GM23248 (cell line): ENCODE data around the gene ZEB1. TPM values are rescaled to one million over a fixed set of nuclear protein-coding genes. Genes with fewer than 3 reads are reported as not detected.

Source experiments
- DNase-seq: peaks from one replicate; pipeline ENCODE4 v3.0.0-alpha.2; 2015
- H2AFZ ChIP-seq: fragments of 200-600 bp; sonication (generic); 2 replicates; pipeline ENCODE4 v1.6.1; 2016; ENCODE audit warnings: antibody characterized with exemption
- H3F3A ChIP-seq: fragments of 200-600 bp; sonication (generic); 2 replicates; pipeline ENCODE4 v1.6.1; 2016; ENCODE audit warnings: mild to moderate bottlenecking, antibody characterized with exemption, mixed run types; ENCODE audit not compliant: insufficient read depth
- H3K27ac ChIP-seq: fragments of 200-600 bp; sonication (generic); 2 replicates; pipeline ENCODE4 v1.5.1; 2016; ENCODE audit warnings: mild to moderate bottlenecking
- H3K27me3 ChIP-seq: fragments of 200-600 bp; sonication (generic); replicated peaks from 2 replicates; pipeline ENCODE4 v1.6.1; 2016; ENCODE audit warnings: mild to moderate bottlenecking; ENCODE audit not compliant: insufficient read depth
- H3K36me3 ChIP-seq: fragments of 200-600 bp; sonication (generic); 2 replicates; pipeline ENCODE4 v1.6.1; 2016; ENCODE audit warnings: low read depth, mild to moderate bottlenecking
- H3K4me1 ChIP-seq: fragments of 200-600 bp; sonication (generic); 2 replicates; pipeline ENCODE4 v1.6.1; 2016; ENCODE audit warnings: mild to moderate bottlenecking; ENCODE audit not compliant: insufficient read depth
- H3K4me2 ChIP-seq: fragments of 200-600 bp; sonication (generic); one replicate; pipeline ENCODE4 v1.6.1; 2016; ENCODE audit warnings: mild to moderate bottlenecking; ENCODE audit not compliant: unreplicated experiment
- H3K4me3 ChIP-seq: fragments of 200-600 bp; sonication (generic); 2 replicates; pipeline ENCODE4 v1.5.1; 2016; ENCODE audit warnings: mild to moderate bottlenecking
- H3K79me2 ChIP-seq: fragments of 200-600 bp; sonication (generic); 2 replicates; pipeline ENCODE4 v1.6.1; 2016; ENCODE audit warnings: mild to moderate bottlenecking; ENCODE audit not compliant: insufficient read depth
- H3K9ac ChIP-seq: fragments of 200-600 bp; sonication (generic); 2 replicates; pipeline ENCODE4 v1.6.1; 2016; ENCODE audit warnings: mild to moderate bottlenecking
- H3K9me2 ChIP-seq: fragments of 200-600 bp; sonication (generic); 2 replicates; pipeline ENCODE4 v1.6.1; 2016; ENCODE audit warnings: mixed run types, mild to moderate bottlenecking, moderate library complexity; ENCODE audit not compliant: insufficient read depth
- H3K9me3 ChIP-seq: fragments of 200-600 bp; sonication (generic); one replicate; pipeline ENCODE4 v1.6.1; 2017; ENCODE audit warnings: low read depth
- H4K20me1 ChIP-seq: fragments of 200-600 bp; sonication (generic); 2 replicates; pipeline ENCODE4 v1.6.0; 2016; ENCODE audit not compliant: insufficient read depth
- EZH2 ChIP-seq: fragments of 200-600 bp; sonication (generic); IDR thresholded peaks from 2 replicates; pipeline ENCODE4 v1.6.1; 2018; ENCODE audit warnings: antibody characterized with exemption, mild to moderate bottlenecking; ENCODE audit not compliant: insufficient read depth, poor library complexity, severe bottlenecking
- EZH2phosphoT487 ChIP-seq: fragments of 200-600 bp; sonication (generic); IDR thresholded peaks from 2 replicates; pipeline ENCODE4 v1.6.1; 2018; ENCODE audit warnings: antibody characterized with exemption, moderate library complexity, mild to moderate bottlenecking, low read depth; ENCODE audit not compliant: insufficient read depth
- WGBS, 2 experiments: methylation state at CpG; one replicate each; pipeline ENCODE4 v1.1.6; 2015 to 2017; ENCODE audit warnings: low lambda C conversion rate in 2 of 2, low coverage in 1 of 2; ENCODE audit errors: missing lambda C conversion rate in 2 of 2; 5-methylcytosine and 5-hydroxymethylcytosine counted together
- in situ Hi-C: fragments of 300-500 bp; cut with MboI; formaldehyde crosslinking; loops from 2 replicates; pipeline ENCODE4 v1.15.0; 2020
- polyA plus RNA-seq: library from polyadenylated mRNA; unstranded; fragments of >200 nt; fragmentation: Nextera tagmentation; extraction: Ambion mirVana; gene quantifications from 2 replicates; pipeline ENCODE4 v1.2.1, GENCODE V29; 2016
- total RNA-seq: library from RNA; depleted of rRNA; stranded (reverse); fragments of >200 nt; shearing (Covaris generic); gene quantifications from 2 replicates; pipeline ENCODE4 v1.2.3, GENCODE V29; 2014

Gene ZEB1
- total and polyA plus RNA-seq, 2 experiments from 2014 or later: 62.0 to 69.8 TPM

DNA sequence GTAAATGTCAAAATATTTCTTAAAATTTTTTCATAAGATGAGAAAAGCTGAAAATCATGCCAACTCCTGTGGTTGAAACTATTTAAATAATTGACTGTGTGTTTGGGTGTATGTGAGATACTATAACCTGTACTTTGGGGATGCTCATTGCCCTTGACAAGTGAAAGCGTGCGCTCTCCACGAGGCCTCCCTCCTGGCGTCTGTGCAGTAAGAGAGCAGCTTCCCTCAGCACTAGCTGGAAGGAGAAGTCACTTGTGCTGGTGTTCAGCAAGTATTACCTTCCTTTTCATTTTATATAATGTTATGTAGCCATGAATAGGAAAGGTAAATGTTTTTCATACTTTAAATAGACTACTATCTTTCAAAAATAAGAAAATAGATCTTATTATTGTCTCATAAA, 118.9 kb downstream of the ZEB1 start:
- H4K20me1 ChIP-seq: no peaks in the 10 kb centered on the region; the same call in 1 of the 2 replicates
- H3K4me3 ChIP-seq: no peak overlapping the region
- no peak for DNase-seq
- H3K79me2 ChIP-seq: peaks cover 98% of the 10 kb centered on the region
- H3K4me2 ChIP-seq: no peak overlapping the region
- H3K27ac ChIP-seq: no peak overlapping the region
- WGBS, 2 experiments: 70 to 87% methylated on average over 4 of the region's 4 CpGs
- no peaks in the 10 kb centered on the region for H3K4me1 ChIP-seq
- peaks cover 2% of the 10 kb centered on the region; the same call in 1 of the 2 replicates for H3F3A ChIP-seq
- no peaks in the 10 kb centered on the region for H3K27me3 ChIP-seq
- H3K9me2 ChIP-seq: no peaks in the 10 kb centered on the region
- H3K9me3 ChIP-seq: no peaks in the 10 kb centered on the region
- TF ChIP-seq EZH2 (no peak), EZH2phosphoT487 (no peak)
- no peaks in the 10 kb centered on the region for H3K36me3 ChIP-seq
- in situ Hi-C loops: no loop called here
- H2AFZ ChIP-seq: no peak overlapping the region
- H3K9ac ChIP-seq: no peak overlapping the region

DNA sequence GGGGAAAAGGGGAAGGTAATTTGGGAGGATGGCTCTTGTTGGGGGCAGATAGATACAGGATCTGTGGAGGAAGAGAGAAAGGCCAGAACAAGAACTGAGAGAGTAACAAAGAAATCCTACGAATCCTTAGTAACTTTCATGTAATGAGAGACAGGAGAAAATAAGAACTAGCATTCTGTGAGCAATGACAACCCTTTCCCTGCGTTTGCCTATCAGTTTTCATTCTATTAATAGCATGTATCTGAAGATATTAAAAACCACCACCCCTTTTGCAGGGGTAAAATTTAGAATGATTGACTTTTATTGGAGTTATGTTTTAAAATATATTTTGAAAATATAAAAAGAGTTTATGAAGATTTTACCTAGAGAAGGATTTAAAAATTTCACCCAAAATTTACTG, 132.8 kb downstream of the ZEB1 start:
- peaks cover 10% of the 10 kb centered on the region; the same call in 1 of the 2 replicates for H3F3A ChIP-seq
- H3K9me2 ChIP-seq: no peaks in the 10 kb centered on the region
- H3K27me3 ChIP-seq: no peaks in the 10 kb centered on the region
- TF ChIP-seq EZH2phosphoT487: no peak
- no peak for TF ChIP-seq EZH2
- no peak overlapping the region for H3K27ac ChIP-seq
- in situ Hi-C loops: no loop called here
- no peak overlapping the region for H3K4me3 ChIP-seq
- no peaks in the 10 kb centered on the region for H3K36me3 ChIP-seq
- H3K9ac ChIP-seq: no peak overlapping the region
- no peak overlapping the region for H2AFZ ChIP-seq
- peaks cover 82% of the 10 kb centered on the region for H3K79me2 ChIP-seq
- no peak for DNase-seq
- no peaks in the 10 kb centered on the region for H4K20me1 ChIP-seq
- 92 to 98% methylated on average over 2 of the region's 2 CpGs for WGBS, 2 experiments
- H3K4me2 ChIP-seq: no peak overlapping the region
- H3K4me1 ChIP-seq: no peaks in the 10 kb centered on the region
- H3K9me3 ChIP-seq: no peaks in the 10 kb centered on the region

DNA sequence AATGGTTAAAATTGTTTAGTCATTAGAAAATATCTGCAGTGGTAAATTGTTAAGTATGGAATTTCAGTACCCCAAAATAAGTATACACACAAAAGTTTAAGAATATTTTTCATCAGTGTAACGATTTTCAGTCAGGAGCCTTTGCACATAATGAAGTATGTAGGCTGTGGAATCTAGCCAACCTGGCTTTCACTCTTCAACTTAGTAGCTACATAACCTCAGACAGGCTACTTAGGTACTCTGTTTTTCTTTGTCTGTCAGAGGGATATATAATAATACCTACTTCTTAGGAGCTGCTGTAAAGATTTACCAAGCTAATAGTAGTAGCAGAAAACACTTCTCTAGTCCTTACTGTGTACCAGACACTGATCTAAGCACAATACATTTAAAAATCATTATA, 137.5 kb downstream of the ZEB1 start:
- peak; percentile 6 for DNase-seq
- Histone ChIP-seq H3F3A (0 out of 2 replicates have a peak, but pooled peaks cover 6% of the 10 kb centered on the region), H2AFZ (no peak overlapping the region), H3K9me3 (no peaks in the 10 kb centered on the region), H3K9me2 (no peaks in the 10 kb centered on the region), H3K27me3 (no peaks in the 10 kb centered on the region), H3K4me3 (no peak overlapping the region), H3K36me3 (peaks cover 4% of the 10 kb centered on the region; the same call in 1 of the 2 replicates), H3K27ac (no peak overlapping the region), H3K79me2 (peaks cover 100% of the 10 kb centered on the region), H3K4me2 (no peak overlapping the region), H3K4me1 (peaks cover 13% of the 10 kb centered on the region; the same call in 1 of the 2 replicates), H4K20me1 (0 out of 2 replicates have a peak, but pooled peaks cover 5% of the 10 kb centered on the region), H3K9ac (no peak overlapping the region)
- no peak for TF ChIP-seq EZH2phosphoT487
- no peak for TF ChIP-seq EZH2
- in situ Hi-C loops: no loop called here
- 47 to 64% methylated on average over 1 of the region's 1 CpG for WGBS, 2 experiments

DNA sequence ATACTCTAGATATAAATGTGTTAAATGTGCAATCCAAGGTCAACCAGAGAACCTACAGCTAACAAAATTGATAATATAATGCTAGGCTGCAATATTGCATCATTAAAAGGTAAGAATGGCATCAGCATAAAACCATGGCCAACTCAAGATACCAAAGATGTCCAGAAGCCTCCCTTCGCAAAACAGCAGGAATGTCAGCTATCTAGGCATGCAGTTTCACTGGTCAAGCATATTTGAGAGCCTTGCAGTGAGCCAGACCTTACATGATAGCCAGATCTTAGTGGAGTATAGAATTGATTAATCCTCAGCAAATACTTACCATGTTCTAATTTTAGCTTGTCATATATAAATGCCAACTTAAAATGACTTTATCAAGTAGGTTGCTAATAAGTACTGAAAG, 138.8 kb downstream of the ZEB1 start:
- no peak overlapping the region for H3K4me2 ChIP-seq
- peaks cover 13% of the 10 kb centered on the region; the same call in 1 of the 2 replicates for H3K4me1 ChIP-seq
- WGBS, 2 experiments: 100% methylated on average over 1 of the region's 1 CpG
- H3F3A ChIP-seq: 0 out of 2 replicates have a peak, but pooled peaks cover 6% of the 10 kb centered on the region
- H3K9ac ChIP-seq: no peak overlapping the region
- no peak overlapping the region for H3K4me3 ChIP-seq
- H3K36me3 ChIP-seq: peaks cover 18% of the 10 kb centered on the region
- in situ Hi-C loops: no loop called here
- H2AFZ ChIP-seq: no peak overlapping the region
- DNase-seq: no peak
- H3K79me2 ChIP-seq: peaks cover 100% of the 10 kb centered on the region
- no peaks in the 10 kb centered on the region for H3K9me3 ChIP-seq
- H3K27me3 ChIP-seq: no peaks in the 10 kb centered on the region
- no peak overlapping the region for H3K27ac ChIP-seq
- no peak for TF ChIP-seq EZH2phosphoT487
- no peak for TF ChIP-seq EZH2
- H3K9me2 ChIP-seq: no peaks in the 10 kb centered on the region
- 0 out of 2 replicates have a peak, but pooled peaks cover 5% of the 10 kb centered on the region for H4K20me1 ChIP-seq

DNA sequence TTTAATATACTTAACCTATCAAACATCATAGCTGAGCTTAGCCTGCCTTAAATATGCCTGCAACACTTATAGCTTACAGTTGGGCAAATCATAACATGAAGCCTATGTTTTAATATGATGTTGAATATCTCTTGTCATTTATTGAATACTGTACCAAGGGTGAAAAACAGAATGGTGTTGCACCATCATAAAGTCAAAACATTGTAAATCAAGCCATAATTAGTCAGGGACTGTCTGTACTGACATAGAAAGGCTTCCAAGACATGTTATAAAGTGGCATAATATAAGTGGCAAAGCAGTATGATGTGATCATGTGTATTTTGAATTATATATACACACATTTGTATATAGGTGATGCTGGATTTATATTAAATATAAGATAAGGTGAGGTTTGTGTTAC, 140.0 kb downstream of the ZEB1 start:
- H3F3A ChIP-seq: 0 out of 2 replicates have a peak, but pooled peaks cover 9% of the 10 kb centered on the region
- no peak for DNase-seq
- H3K4me2 ChIP-seq: no peak overlapping the region
- in situ Hi-C loops: no loop called here
- no peak overlapping the region for H3K4me3 ChIP-seq
- H2AFZ ChIP-seq: no peak overlapping the region
- no peaks in the 10 kb centered on the region for H3K9me3 ChIP-seq
- H4K20me1 ChIP-seq: 0 out of 2 replicates have a peak, but pooled peaks cover 5% of the 10 kb centered on the region
- no peaks in the 10 kb centered on the region for H3K9me2 ChIP-seq
- no peak overlapping the region for H3K27ac ChIP-seq
- TF ChIP-seq EZH2 (no peak), EZH2phosphoT487 (no peak)
- H3K36me3 ChIP-seq: peaks cover 29% of the 10 kb centered on the region
- H3K9ac ChIP-seq: no peak overlapping the region
- H3K4me1 ChIP-seq: peaks cover 13% of the 10 kb centered on the region; the same call in 1 of the 2 replicates
- H3K79me2 ChIP-seq: peaks cover 100% of the 10 kb centered on the region
- no peaks in the 10 kb centered on the region for H3K27me3 ChIP-seq
